Keratinocyte (primary cell): ENCODE results near the gene OR56A5. TPM values are rescaled to one million over a fixed set of nuclear protein-coding genes. Genes with fewer than 3 reads are reported as not detected.

ENCODE experiments used
- DNase-seq: peaks from one replicate; pipeline ENCODE4 v3.0.0-alpha.2; 2011; ENCODE audit warnings: low read depth, missing footprints, low spot score
- FAIRE-seq: peaks from 2 replicates; lab custom pipeline; 2011; peaks lifted over from hg19 to GRCh38; lab: Jason Lieb, UNC
- H2AFZ ChIP-seq: 2 replicates; pipeline ENCODE4 v1.6.0; 2012; ENCODE audit warnings: low read length, control low read depth, inconsistent platforms; ENCODE audit not compliant: control insufficient read depth
- H3K27ac ChIP-seq: 2 replicates; pipeline ENCODE4 v1.5.1; 2011; ENCODE audit warnings: low read length; ENCODE audit not compliant: control insufficient read depth, insufficient read depth
- H3K27me3 ChIP-seq: 3 replicates; pipeline ENCODE4 v1.6.0; 2011; ENCODE audit warnings: low read length; ENCODE audit not compliant: control insufficient read depth, insufficient read depth; ENCODE audit errors: extremely low read depth
- H3K36me3 ChIP-seq, 2 experiments: 2 replicates in 1 of 2; 3 replicates in 1 of 2; pipeline ENCODE4 v1.5.1; 2011; ENCODE audit warnings: low read length in 2 of 2, mild to moderate bottlenecking in 1 of 2; ENCODE audit not compliant: control insufficient read depth in 2 of 2, insufficient read depth in 2 of 2; ENCODE audit errors: extremely low read depth in 1 of 2
- H3K4me1 ChIP-seq: 3 replicates; pipeline ENCODE4 v1.5.1; 2011; ENCODE audit warnings: low read length; ENCODE audit not compliant: control insufficient read depth, insufficient read depth; ENCODE audit errors: extremely low read depth
- H3K4me2 ChIP-seq: 3 replicates; pipeline ENCODE4 v1.6.0; 2011; ENCODE audit warnings: low read depth, low read length; ENCODE audit not compliant: control insufficient read depth, insufficient read depth; ENCODE audit errors: extremely low read depth
- H3K4me3 ChIP-seq, 3 experiments: fragments of 200-600 bp in 1 of 3; sonication (generic) in 1 of 3; 2 replicates in 2 of 3; 3 replicates in 1 of 3; pipeline ENCODE4 v1.5.1; 2011 to 2016; ENCODE audit warnings: low read length in 3 of 3, mild to moderate bottlenecking in 3 of 3, control low read depth in 2 of 3, inconsistent platforms in 1 of 3, low read depth in 1 of 3, mixed read lengths in 1 of 3, mixed run types in 1 of 3, moderate library complexity in 1 of 3; ENCODE audit not compliant: control insufficient read depth in 2 of 3, insufficient read depth in 2 of 3; ENCODE audit errors: extremely low read depth in 1 of 3
- H3K79me2 ChIP-seq: 2 replicates; pipeline ENCODE4 v1.6.0; 2012; ENCODE audit warnings: low read length; ENCODE audit not compliant: control insufficient read depth, insufficient read depth
- H3K9ac ChIP-seq: 3 replicates; pipeline ENCODE4 v1.6.0; 2011; ENCODE audit warnings: low read length; ENCODE audit not compliant: control insufficient read depth, insufficient read depth; ENCODE audit errors: extremely low read depth
- H3K9me1 ChIP-seq: 3 replicates; pipeline ENCODE4 v1.6.0; 2011; ENCODE audit warnings: low read length; ENCODE audit not compliant: control insufficient read depth, insufficient read depth; ENCODE audit errors: extremely low read depth
- H3K9me3 ChIP-seq: 2 replicates; pipeline ENCODE4 v1.5.1; 2012; ENCODE audit warnings: low read depth, low read length; ENCODE audit not compliant: control insufficient read depth
- H4K20me1 ChIP-seq: 3 replicates; pipeline ENCODE4 v1.6.0; 2011; ENCODE audit warnings: low read length; ENCODE audit not compliant: control insufficient read depth, insufficient read depth; ENCODE audit errors: extremely low read depth
- CTCF ChIP-seq, 3 experiments: IDR thresholded peaks in 1 of 3; conservative IDR thresholded peaks in 1 of 3; optimal IDR thresholded peaks in 1 of 3; 2 replicates in 2 of 3; 3 replicates in 1 of 3; pipeline versions ENCODE3 to v1.5.1; 2011; ENCODE audit warnings: low read length in 3 of 3, mild to moderate bottlenecking in 3 of 3, moderate library complexity in 2 of 3, control low read depth in 1 of 3, inconsistent platforms in 1 of 3; ENCODE audit not compliant: insufficient read depth in 2 of 3; ENCODE audit errors: extremely low read depth in 1 of 3
- EZH2 ChIP-seq: IDR thresholded peaks from one replicate; pipeline ENCODE4 v1.6.1; 2012; ENCODE audit warnings: inconsistent platforms, mild to moderate bottlenecking, low read length, moderate library complexity
- dilution Hi-C: fragments of 300-500 bp; cut with MboI; formaldehyde crosslinking; loops from one replicate; pipeline ENCODE4 v1.7.0; 2020; ENCODE audit warnings: low sequenced_read_pairs; ENCODE audit not compliant: extremely low pct_ligation_motif_present
- polyA plus RNA-seq, 5 experiments: library from polyadenylated mRNA; depleted of rRNA in 3 of 5; stranded (reverse) in 3 of 5; stranded (forward) in 1 of 5; unstranded in 1 of 5; fragments of >200 nt; gene quantifications; 1 replicate in 1 of 5; 2 replicates in 3 of 5; 3 replicates in 1 of 5; pipeline versions ENCODE4 v1.2.1 to v1.2.3, GENCODE V29; 2011 to 2012; ENCODE audit warnings: missing spikeins in 2 of 5, low read depth in 1 of 5, low replicate concordance in 1 of 5

OR56A5 gene
- polyA plus RNA-seq, 1 donor (not counting 4 experiments of a cell fraction or from before 2014, with no cell fraction given): not detected

- H3K9me1 ChIP-seq: no peaks in the 10 kb centered on the region
- H3K4me2 ChIP-seq: no peak overlapping the region
- H3K79me2 ChIP-seq: no peaks in the 10 kb centered on the region
- H3K36me3 ChIP-seq: no peaks in the 10 kb centered on the region
- no peak for FAIRE-seq
- H3K9ac ChIP-seq: no peak overlapping the region
- TF ChIP-seq EZH2 (no peak), CTCF (optimal IDR thresholded peaks at IDR 0.05 in 1 of 3, IDR thresholded peaks at IDR 0.05 in 1 of 3, conservative IDR thresholded peaks at IDR 0.05 in 1 of 3; ENCODE audit: extremely low read depth in 1 of 3, insufficient read depth in 2 of 3, low read length in 3 of 3) (no peak)
- no peak overlapping the region for H2AFZ ChIP-seq
- no peak overlapping the region for H3K4me3 ChIP-seq
- no peaks in the 10 kb centered on the region for H3K27me3 ChIP-seq
- dilution Hi-C loops: no loop called here
- no peaks in the 10 kb centered on the region for H3K4me1 ChIP-seq
- no peaks in the 10 kb centered on the region for H4K20me1 ChIP-seq
- DNase-seq: no peak
- H3K27ac ChIP-seq: no peak overlapping the region
- H3K9me3 ChIP-seq: no peaks in the 10 kb centered on the region
Measured at GRCh38 chr11:5973530-5973929, 5.2 kb upstream of the OR56A5 start.

- FAIRE-seq (no peak), DNase-seq (no peak)
- Histone ChIP-seq H3K9me1 (no peaks in the 10 kb centered on the region), H3K4me3 (no peak overlapping the region), H3K27me3 (no peaks in the 10 kb centered on the region), H3K4me1 (no peaks in the 10 kb centered on the region), H4K20me1 (no peaks in the 10 kb centered on the region), H3K4me2 (no peak overlapping the region), H3K79me2 (no peaks in the 10 kb centered on the region), H3K9ac (no peak overlapping the region), H3K9me3 (no peaks in the 10 kb centered on the region), H3K27ac (no peak overlapping the region), H2AFZ (no peak overlapping the region), H3K36me3 (no peaks in the 10 kb centered on the region)
- dilution Hi-C loops: no loop called here
- TF ChIP-seq EZH2 (no peak), CTCF (optimal IDR thresholded peaks at IDR 0.05 in 1 of 3, IDR thresholded peaks at IDR 0.05 in 1 of 3, conservative IDR thresholded peaks at IDR 0.05 in 1 of 3; ENCODE audit: extremely low read depth in 1 of 3, insufficient read depth in 2 of 3, low read length in 3 of 3) (no peak)
Measured at GRCh38 chr11:5967708-5968107, 586 bp downstream of the OR56A5 start.
